Spleen (tissue), 11 donors: ENCODE measurements around the gene DIS3L. TPM values are rescaled to one million over a fixed set of nuclear protein-coding genes. Genes with fewer than 3 reads are reported as not detected.
"Not testable (repeated sequence)": the region's sequence is repeated elsewhere in the genome, so short reads cannot be mapped to it uniquely, and the experiment has no call there.

Experiments used
- DNase-seq: peaks from one replicate; pipeline ENCODE4 v3.0.0-alpha.2; 2020
- H3K27ac ChIP-seq, 8 donors: fragments of 200-600 bp; sonication (generic) in 7 of 8; 1 replicate in 4 of 8; 2 replicates in 4 of 8; pipeline versions ENCODE4 v1.5.0 to v1.8.0; 2016 to 2021; ENCODE audit warnings: inconsistent platforms in 4 of 8, mild to moderate bottlenecking in 4 of 8, moderate library complexity in 1 of 8
- H3K27me3 ChIP-seq, 7 donors: fragments of 200-600 bp; sonication (generic) in 6 of 7; replicated peaks in 1 of 7; 1 replicate in 4 of 7; 2 replicates in 3 of 7; pipeline versions ENCODE4 v1.5.0 to v1.8.0; 2016 to 2021; ENCODE audit warnings: inconsistent platforms in 3 of 7, mild to moderate bottlenecking in 1 of 7
- H3K36me3 ChIP-seq, 6 donors: fragments of 200-600 bp; sonication (generic) in 5 of 6; 1 replicate in 4 of 6; 2 replicates in 2 of 6; pipeline versions ENCODE4 v1.5.0 to v1.8.0; 2016 to 2021; ENCODE audit warnings: inconsistent platforms in 2 of 6
- H3K4me1 ChIP-seq, 6 donors: fragments of 200-600 bp; sonication (generic) in 5 of 6; 1 replicate in 3 of 6; 2 replicates in 3 of 6; pipeline versions ENCODE4 v1.5.0 to v1.8.0; 2016 to 2021; ENCODE audit warnings: inconsistent platforms in 3 of 6
- H3K4me3 ChIP-seq, 8 donors: fragments of 200-600 bp; sonication (generic) in 7 of 8; 1 replicate in 4 of 8; 2 replicates in 4 of 8; pipeline versions ENCODE4 v1.5.0 to v1.8.0; 2016 to 2021; ENCODE audit warnings: inconsistent platforms in 4 of 8, mild to moderate bottlenecking in 4 of 8, moderate library complexity in 2 of 8
- H3K9me3 ChIP-seq, 8 donors: fragments of 200-600 bp; sonication (generic) in 7 of 8; 1 replicate in 4 of 8; 2 replicates in 4 of 8; pipeline versions ENCODE4 v1.5.0 to v1.8.0; 2016 to 2021; ENCODE audit warnings: inconsistent platforms in 4 of 8
- CTCF ChIP-seq, 11 experiments: fragments of 200-600 bp in 7 of 11; fragments of 450-650 bp in 4 of 11; sonication (generic) in 4 of 11; IDR thresholded peaks in 8 of 11; conservative IDR thresholded peaks in 3 of 11; 1 replicate in 7 of 11; 2 replicates in 4 of 11; pipeline versions ENCODE4 v1.4.0 to v1.8.0; 2016 to 2021; ENCODE audit warnings: antibody characterized with exemption in 11 of 11, inconsistent platforms in 4 of 11, mild to moderate bottlenecking in 1 of 11
- POLR2A ChIP-seq, 3 donors: fragments of 450-650 bp; IDR thresholded peaks; one replicate each; pipeline ENCODE4 v1.5.1; 2017; ENCODE audit warnings: antibody characterized with exemption in 3 of 3, mild to moderate bottlenecking in 1 of 3
- POLR2AphosphoS5 ChIP-seq, 3 donors: sonication (generic); formaldehyde crosslinking; IDR thresholded peaks; one replicate each; pipeline ENCODE4 v1.5.1; 2017; ENCODE audit warnings: antibody characterized with exemption in 3 of 3
- WGBS, 5 donors: extraction: QIAGEN DNeasy Blood & Tissue Kit in 3 of 5; methylation state at CpG; one replicate each; pipeline versions ENCODE4 v1.1.5 to v1.1.7; 2013 to 2018; 5-methylcytosine and 5-hydroxymethylcytosine counted together
- intact Hi-C: fragments of 100-400 bp; cut with DNase I; formaldehyde crosslinking; loops from one replicate; pipeline ENCODE4 v1.15.0; 2023; ENCODE audit warnings: low total_unique reads
- polyA plus RNA-seq, 3 donors: library from polyadenylated mRNA; stranded (reverse); fragments of 200-250 nt; gene quantifications; one replicate each; pipeline ENCODE4 v1.2.1, GENCODE V29; 2013
- total RNA-seq, 7 donors: library from RNA; depleted of rRNA in 3 of 7; stranded (reverse); fragments of >200 nt in 3 of 7; fragmentation: NEBNext Ultra II Directional in 4 of 7; extraction: Animal tissue kit (Norgen Biotek cat#: 25700) in 4 of 7; gene quantifications; one replicate each; pipeline versions ENCODE4 v1.1.0 to v1.2.1, GENCODE V29; 2016 to 2021
- donor health status: healthy with polysubstance abuse.
- donor health status: DM: no; HTN: no; CAD: no; lungs with moderate emphysema.
- donor health status: DM: no; HTN: no; CAD: no.
- donor health status: Bipolar disorder and iron deficiency.
- donor health status: healthy.
- donor health status: DM: no; HTN: no; CAD: no.
- donor health status: DM: yes; HTN: yes; CAD: no.

The DIS3L gene
- total and polyA plus RNA-seq, 10 donors = 8.8 to 30.7 (median 25.4) TPM

- Histone ChIP-seq H3K27ac (no peak overlapping the region), H3K9me3 (no peaks in the 10 kb centered on the region), H3K27me3 (no peaks in the 10 kb centered on the region), H3K36me3 (no peaks in the 10 kb centered on the region), H3K4me1 (peaks cover 5 to 8% (median 7%) of the 10 kb centered on the region in 6 donors), H3K4me3 (no peak overlapping the region)
- TF ChIP-seq POLR2AphosphoS5 (IDR thresholded peaks at IDR 0.05) (no peak), POLR2A (IDR thresholded peaks at IDR 0.05) (no peak), CTCF (IDR thresholded peaks at IDR 0.05 in 8 of 11, conservative IDR thresholded peaks at IDR 0.05 in 3 of 11) (no peak)
- intact Hi-C loops = no loop called here
- 91 to 92% (median 91%) methylated on average over 3 of the region's 3 CpGs for WGBS, 5 donors
- no peak for DNase-seq
Observed at GRCh38 chr15:66364944-66365528, 71.7 kb downstream of the DIS3L start.

- no peak for DNase-seq
- peak overlapping the region; percentile 33 to 89 (median 82) for H3K27ac ChIP-seq
- no peaks in the 10 kb centered on the region for H3K27me3 ChIP-seq
- H3K36me3 ChIP-seq = no peaks in the 10 kb centered on the region
- peaks cover 0 to 16% (median 12%) of the 10 kb centered on the region in 8 donors for H3K9me3 ChIP-seq
- H3K4me1 ChIP-seq = peaks cover 5 to 17% (median 16%) of the 10 kb centered on the region in 6 donors
- no peak for TF ChIP-seq POLR2A (IDR thresholded peaks at IDR 0.05)
- TF ChIP-seq POLR2AphosphoS5 (IDR thresholded peaks at IDR 0.05) = peak in 1 of 3 donors; percentile 51
- WGBS, 5 donors = 4 to 6% (median 6%) methylated on average over 12 of the region's 12 CpGs
- peak overlapping the region; percentile 7 to 66 (median 25) for H3K4me3 ChIP-seq
- intact Hi-C loops = no loop called here
Observed at GRCh38 chr15:66369773-66370651, 76.6 kb downstream of the DIS3L start.

- Histone ChIP-seq H3K27ac (no peak overlapping the region), H3K9me3 (peaks cover 0 to 16% (median 12%) of the 10 kb centered on the region in 8 donors), H3K27me3 (no peaks in the 10 kb centered on the region), H3K36me3 (no peaks in the 10 kb centered on the region), H3K4me3 (no peak overlapping the region), H3K4me1 (peaks cover 5 to 17% (median 16%) of the 10 kb centered on the region in 6 donors)
- DNase-seq = no peak
- TF ChIP-seq POLR2AphosphoS5 (IDR thresholded peaks at IDR 0.05) (no peak), CTCF (IDR thresholded peaks at IDR 0.05 in 8 of 11, conservative IDR thresholded peaks at IDR 0.05 in 3 of 11) (no peak), POLR2A (IDR thresholded peaks at IDR 0.05) (no peak)
- intact Hi-C loops = no loop called here
- WGBS, 5 donors = 88 to 99% (median 97%) methylated on average over 4 of the region's 4 CpGs
Observed at GRCh38 chr15:66374179-66374578, 80.8 kb downstream of the DIS3L start.

- Histone ChIP-seq H3K27ac (no peak overlapping the region), H3K9me3 (peaks cover 0 to 11% (median 9%) of the 10 kb centered on the region in 8 donors), H3K4me1 (no peaks in the 10 kb centered on the region), H3K27me3 (no peaks in the 10 kb centered on the region), H3K36me3 (no peaks in the 10 kb centered on the region), H3K4me3 (no peak overlapping the region)
- intact Hi-C loops = no loop called here
- DNase-seq = no peak
- WGBS, 5 donors = 91 to 95% (median 93%) methylated on average over 7 of the region's 7 CpGs
- TF ChIP-seq CTCF (IDR thresholded peaks at IDR 0.05 in 8 of 11, conservative IDR thresholded peaks at IDR 0.05 in 3 of 11) (no peak), POLR2A (IDR thresholded peaks at IDR 0.05) (no peak), POLR2AphosphoS5 (IDR thresholded peaks at IDR 0.05) (no peak)
Observed at GRCh38 chr15:66378814-66379430, 85.6 kb downstream of the DIS3L start.

GRCh38 chr15:66381376-66381775 is 88.0 kb downstream of the DIS3L start:
- intact Hi-C loops, H3K36me3 ChIP-seq, H3K4me3 ChIP-seq, DNase-seq, H3K27me3 ChIP-seq, H3K27ac ChIP-seq, H3K9me3 ChIP-seq: not testable (repeated sequence)
- WGBS, 5 donors = 83 to 98% (median 98%) methylated on average over 2 of the region's 2 CpGs
- peaks cover 3 to 17% (median 12%) of the 10 kb centered on the region in 6 donors for H3K4me1 ChIP-seq
